Gastroesophageal sphincter (tissue), 4 donors: ENCODE results near the gene LNP1. TPM values are rescaled to one million over a fixed set of nuclear protein-coding genes. Genes with fewer than 3 reads are reported as not detected.
"Not testable (repeated sequence)": the region's sequence is repeated elsewhere in the genome, so short reads cannot be mapped to it uniquely, and the experiment has no call there.

Source experiments
- ATAC-seq: fragments of 150-250 bp; one replicate; pipeline ENCODE4 v1.9.1; 2016; ENCODE audit warnings: mild to moderate bottlenecking, moderate library complexity
- H3K27ac ChIP-seq, 4 donors: fragments of 200-600 bp; sonication (generic) in 3 of 4; 1 replicate in 3 of 4; 2 replicates in 1 of 4; pipeline ENCODE4 v1.5.1; 2016 to 2019
- H3K27me3 ChIP-seq: fragments of 200-600 bp; sonication (generic); one replicate; pipeline ENCODE4 v1.5.1; 2019
- H3K36me3 ChIP-seq, 2 donors: fragments of 200-600 bp; sonication (generic); one replicate each; pipeline ENCODE4 v1.5.1; 2019; ENCODE audit warnings: control low read depth in 1 of 2
- H3K4me1 ChIP-seq, 3 donors: fragments of 200-600 bp; sonication (generic); 1 replicate in 2 of 3; 2 replicates in 1 of 3; pipeline ENCODE4 v1.5.1; 2016 to 2019; ENCODE audit warnings: control low read depth in 2 of 3
- H3K4me3 ChIP-seq, 2 donors: fragments of 200-600 bp; sonication (generic); one replicate each; pipeline ENCODE4 v1.5.1; 2019; ENCODE audit warnings: mild to moderate bottlenecking in 1 of 2, moderate library complexity in 1 of 2
- H3K9me3 ChIP-seq, 3 donors: fragments of 200-600 bp; sonication (generic); one replicate each; pipeline ENCODE4 v1.5.1; 2017 to 2019; ENCODE audit warnings: control low read depth in 2 of 3
- EP300 ChIP-seq: sonication (generic); formaldehyde crosslinking; IDR thresholded peaks from one replicate; pipeline ENCODE4 v1.6.1; 2017; ENCODE audit warnings: antibody characterized with exemption, mild to moderate bottlenecking
- POLR2A ChIP-seq, 2 donors: fragments of 450-650 bp; IDR thresholded peaks; one replicate each; pipeline ENCODE4 v1.6.1; 2017; ENCODE audit warnings: antibody characterized with exemption in 2 of 2, mild to moderate bottlenecking in 2 of 2, moderate library complexity in 1 of 2
- POLR2AphosphoS5 ChIP-seq: sonication (generic); formaldehyde crosslinking; IDR thresholded peaks from one replicate; pipeline ENCODE4 v1.6.1; 2017; ENCODE audit warnings: antibody characterized with exemption
- WGBS, 2 donors: methylation state at CpG; one replicate each; pipeline ENCODE4 v1.1.5; 2018; ENCODE audit warnings: low coverage in 1 of 2; 5-methylcytosine and 5-hydroxymethylcytosine counted together
- total RNA-seq, 4 donors: library from RNA; depleted of rRNA; stranded (reverse); fragments of >200 nt; gene quantifications; one replicate each; pipeline ENCODE4 v1.1.0, GENCODE V29; 2016
- TF ChIP-seq, protein P1 (sequence below), 4 experiments: fragments of 200-600 bp in 2 of 4; fragments of 450-650 bp in 2 of 4; sonication (generic) in 1 of 4; IDR thresholded peaks; one replicate each; pipeline ENCODE4 v1.5.1; 2017 to 2019; ENCODE audit warnings: antibody characterized with exemption in 4 of 4, mild to moderate bottlenecking in 2 of 4, moderate library complexity in 2 of 4

Gene LNP1
- total RNA-seq, 4 donors from 2014 or later = 2.3 to 3.9 (median 3.2) TPM

DNA sequence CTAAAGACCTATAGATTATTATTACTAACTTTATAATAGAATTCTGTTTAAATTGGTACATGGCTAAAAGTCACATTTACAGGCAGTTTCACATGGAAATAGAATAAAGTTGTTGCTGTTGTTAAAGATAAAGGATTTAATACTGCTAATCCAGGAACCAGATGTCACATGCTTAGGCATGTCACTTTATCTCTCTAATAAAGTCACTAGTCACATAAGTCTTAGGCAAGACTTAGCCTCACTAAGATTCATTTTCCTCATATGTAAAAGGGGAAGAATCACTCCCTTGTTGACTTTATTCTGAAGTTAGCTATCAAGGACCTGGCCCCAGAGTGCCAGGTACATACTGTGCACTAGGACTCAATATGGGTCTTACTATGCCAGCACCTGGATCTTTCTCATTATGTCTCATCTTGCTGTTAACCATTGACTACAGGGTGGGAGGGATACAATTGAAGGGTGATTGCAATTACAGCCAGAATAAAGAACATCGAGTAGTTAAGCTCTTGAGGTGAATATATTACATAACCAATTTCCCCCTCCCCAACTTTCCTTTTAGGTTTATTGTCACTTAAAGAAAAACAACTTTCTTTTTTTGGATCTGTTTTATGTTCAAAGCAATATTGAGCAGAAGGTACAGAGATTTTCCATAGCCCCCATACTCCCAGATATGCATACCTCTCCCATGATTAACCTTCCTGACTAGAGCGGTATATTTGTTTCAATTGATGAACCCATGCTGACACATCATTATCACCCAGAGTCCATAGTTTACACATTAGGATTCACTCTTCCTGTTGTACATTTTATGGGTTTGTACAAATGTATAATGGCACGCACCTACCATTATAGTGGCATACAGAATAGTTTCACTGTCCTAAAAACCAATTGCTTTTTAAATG is 36.6 kb downstream of the LNP1 start:
- Histone ChIP-seq H3K27ac (no peak overlapping the region), H3K36me3 (no peaks in the 10 kb centered on the region), H3K27me3 (no peaks in the 10 kb centered on the region), H3K4me1 (no peaks in the 10 kb centered on the region), H3K9me3 (no peaks in the 10 kb centered on the region), H3K4me3 (no peak overlapping the region)
- no peak for TF ChIP-seq EP300
- TF ChIP-seq POLR2AphosphoS5 = no peak
- TF ChIP-seq, protein P1, sequence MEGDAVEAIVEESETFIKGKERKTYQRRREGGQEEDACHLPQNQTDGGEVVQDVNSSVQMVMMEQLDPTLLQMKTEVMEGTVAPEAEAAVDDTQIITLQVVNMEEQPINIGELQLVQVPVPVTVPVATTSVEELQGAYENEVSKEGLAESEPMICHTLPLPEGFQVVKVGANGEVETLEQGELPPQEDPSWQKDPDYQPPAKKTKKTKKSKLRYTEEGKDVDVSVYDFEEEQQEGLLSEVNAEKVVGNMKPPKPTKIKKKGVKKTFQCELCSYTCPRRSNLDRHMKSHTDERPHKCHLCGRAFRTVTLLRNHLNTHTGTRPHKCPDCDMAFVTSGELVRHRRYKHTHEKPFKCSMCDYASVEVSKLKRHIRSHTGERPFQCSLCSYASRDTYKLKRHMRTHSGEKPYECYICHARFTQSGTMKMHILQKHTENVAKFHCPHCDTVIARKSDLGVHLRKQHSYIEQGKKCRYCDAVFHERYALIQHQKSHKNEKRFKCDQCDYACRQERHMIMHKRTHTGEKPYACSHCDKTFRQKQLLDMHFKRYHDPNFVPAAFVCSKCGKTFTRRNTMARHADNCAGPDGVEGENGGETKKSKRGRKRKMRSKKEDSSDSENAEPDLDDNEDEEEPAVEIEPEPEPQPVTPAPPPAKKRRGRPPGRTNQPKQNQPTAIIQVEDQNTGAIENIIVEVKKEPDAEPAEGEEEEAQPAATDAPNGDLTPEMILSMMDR (IDR thresholded peaks at IDR 0.05) = no peak
- no peak for TF ChIP-seq POLR2A (IDR thresholded peaks at IDR 0.05)
- 88 to 95% methylated on average over 2 to 3 of the region's 3 CpGs for WGBS, 2 donors
- no peak for ATAC-seq

- TF ChIP-seq, protein P1 (IDR thresholded peaks at IDR 0.05) = no peak
- no peak for TF ChIP-seq POLR2A (IDR thresholded peaks at IDR 0.05)
- no peak for TF ChIP-seq POLR2AphosphoS5
- no peak for TF ChIP-seq EP300
- no peak for ATAC-seq
- Histone ChIP-seq H3K36me3 (no peaks in the 10 kb centered on the region), H3K4me3 (no peak overlapping the region), H3K4me1 (no peaks in the 10 kb centered on the region), H3K27me3 (no peaks in the 10 kb centered on the region), H3K9me3 (peaks cover 0 to 3% (median 0%) of the 10 kb centered on the region in 3 donors), H3K27ac (no peak overlapping the region)
- WGBS, 2 donors = 100% methylated on average over 2 of the region's 2 CpGs
Measured at GRCh38 chr3:100438623-100438974, 37.3 kb downstream of the LNP1 start.

DNA sequence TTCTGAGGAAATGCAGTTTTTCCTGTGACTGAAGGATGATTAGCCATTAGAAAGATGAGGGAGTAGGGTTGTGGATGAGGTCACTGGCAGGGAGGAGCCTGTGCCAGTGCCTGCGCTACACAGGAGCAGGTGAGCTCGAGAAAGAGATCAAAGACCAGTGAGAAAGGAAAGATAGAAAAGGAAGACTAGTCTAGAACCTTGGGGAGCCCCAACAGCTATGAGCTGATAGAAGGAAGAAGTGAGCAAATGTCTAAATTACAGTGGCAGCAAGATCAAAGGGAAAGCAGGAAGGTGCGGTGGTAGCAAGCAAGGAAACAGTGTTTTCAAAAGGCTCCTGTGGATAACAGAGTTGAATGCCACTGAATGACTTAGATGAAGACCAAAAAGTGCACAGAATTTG is 39.6 kb downstream of the LNP1 start:
- Histone ChIP-seq H3K27me3 (no peaks in the 10 kb centered on the region), H3K4me3 (no peak overlapping the region), H3K36me3 (no peaks in the 10 kb centered on the region), H3K9me3 (peaks cover 0 to 6% (median 0%) of the 10 kb centered on the region in 3 donors), H3K27ac (no peak overlapping the region), H3K4me1 (no peaks in the 10 kb centered on the region)
- ATAC-seq = no peak
- 90 to 92% methylated on average over 3 of the region's 3 CpGs for WGBS, 2 donors
- TF ChIP-seq, protein P1 (IDR thresholded peaks at IDR 0.05) = no peak

DNA sequence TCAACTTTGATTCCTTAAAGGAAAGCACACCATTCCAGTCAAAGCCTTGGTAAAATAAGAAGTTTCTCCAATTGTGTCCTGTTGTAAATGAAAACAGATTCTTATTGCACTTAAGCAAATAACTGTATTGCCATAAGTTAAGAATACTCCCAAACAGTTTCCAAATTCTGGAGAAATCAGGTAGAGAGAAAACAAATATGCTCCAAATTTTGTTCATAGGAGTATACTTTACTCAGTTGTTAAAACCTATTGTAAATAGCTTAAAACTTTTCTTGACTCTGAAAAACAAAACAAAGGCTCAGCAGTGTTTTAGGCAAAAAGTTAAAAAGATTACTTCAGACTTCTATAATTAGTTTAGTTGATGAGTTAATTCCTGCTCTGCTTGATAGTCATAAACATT is 42.4 kb downstream of the LNP1 start:
- H3K9me3 ChIP-seq = peaks cover 0 to 6% (median 0%) of the 10 kb centered on the region in 3 donors
- H3K27ac ChIP-seq = no peak overlapping the region
- no peaks in the 10 kb centered on the region for H3K4me1 ChIP-seq
- ATAC-seq = no peak
- H3K4me3 ChIP-seq = no peak overlapping the region
- TF ChIP-seq, protein P1 (IDR thresholded peaks at IDR 0.05) = no peak
- TF ChIP-seq POLR2A (IDR thresholded peaks at IDR 0.05) = no peak
- no peak for TF ChIP-seq POLR2AphosphoS5
- no peak for TF ChIP-seq EP300
- no peaks in the 10 kb centered on the region for H3K27me3 ChIP-seq
- H3K36me3 ChIP-seq = no peaks in the 10 kb centered on the region

- not testable (repeated sequence) for H3K4me3 ChIP-seq, H3K9me3 ChIP-seq, ATAC-seq, H3K36me3 ChIP-seq, H3K27me3 ChIP-seq, H3K4me1 ChIP-seq, H3K27ac ChIP-seq
- WGBS, 2 donors = 92 to 94% methylated on average over 2 to 3 of the region's 3 CpGs
Measured at GRCh38 chr3:100447067-100447466, 45.7 kb downstream of the LNP1 start.
